Measurements from ENCODE around the gene TOX3.

DNA sequence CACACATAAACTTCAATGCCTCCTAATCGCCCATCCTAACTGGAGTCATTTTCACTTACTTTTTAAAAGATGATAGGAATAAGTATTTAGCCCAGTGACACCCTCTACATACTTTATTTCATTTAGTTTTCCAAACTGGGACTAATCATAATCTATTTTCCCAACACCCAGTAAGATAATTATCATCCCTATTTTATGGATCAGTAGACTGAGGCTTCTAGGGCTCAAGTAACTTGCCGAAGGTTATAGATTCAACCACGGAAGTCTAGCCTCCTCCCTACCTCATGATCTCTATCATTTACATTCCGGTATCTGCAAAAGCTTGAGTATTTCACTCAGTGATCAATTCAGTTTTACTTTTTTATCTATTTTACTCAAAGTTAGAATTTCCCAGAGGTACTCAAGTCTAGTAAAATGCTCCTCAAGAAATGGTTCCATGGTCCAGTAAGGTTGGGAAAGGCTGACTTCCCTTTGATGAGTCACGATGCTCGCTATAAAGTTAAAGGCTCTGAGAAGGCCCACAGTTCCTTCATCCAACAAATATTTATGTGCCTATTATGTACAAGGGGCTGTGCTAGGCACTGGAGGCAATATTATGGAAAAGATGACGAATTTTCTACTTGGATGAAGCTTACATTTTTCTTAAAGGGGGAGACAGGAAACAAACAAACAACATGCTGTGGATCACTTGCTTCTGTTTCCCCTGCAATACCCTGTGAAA is 75.1 kb downstream of the TOX3 start:
- TF ChIP-seq, protein P1, sequence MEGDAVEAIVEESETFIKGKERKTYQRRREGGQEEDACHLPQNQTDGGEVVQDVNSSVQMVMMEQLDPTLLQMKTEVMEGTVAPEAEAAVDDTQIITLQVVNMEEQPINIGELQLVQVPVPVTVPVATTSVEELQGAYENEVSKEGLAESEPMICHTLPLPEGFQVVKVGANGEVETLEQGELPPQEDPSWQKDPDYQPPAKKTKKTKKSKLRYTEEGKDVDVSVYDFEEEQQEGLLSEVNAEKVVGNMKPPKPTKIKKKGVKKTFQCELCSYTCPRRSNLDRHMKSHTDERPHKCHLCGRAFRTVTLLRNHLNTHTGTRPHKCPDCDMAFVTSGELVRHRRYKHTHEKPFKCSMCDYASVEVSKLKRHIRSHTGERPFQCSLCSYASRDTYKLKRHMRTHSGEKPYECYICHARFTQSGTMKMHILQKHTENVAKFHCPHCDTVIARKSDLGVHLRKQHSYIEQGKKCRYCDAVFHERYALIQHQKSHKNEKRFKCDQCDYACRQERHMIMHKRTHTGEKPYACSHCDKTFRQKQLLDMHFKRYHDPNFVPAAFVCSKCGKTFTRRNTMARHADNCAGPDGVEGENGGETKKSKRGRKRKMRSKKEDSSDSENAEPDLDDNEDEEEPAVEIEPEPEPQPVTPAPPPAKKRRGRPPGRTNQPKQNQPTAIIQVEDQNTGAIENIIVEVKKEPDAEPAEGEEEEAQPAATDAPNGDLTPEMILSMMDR (IDR thresholded peaks at IDR 0.05; ENCODE audit: extremely low read depth in 1 of 2, insufficient read depth in 1 of 2, low read depth in 1 of 2, low read length in 2 of 2) = no peak
- TF ChIP-seq POLR2A (IDR thresholded peaks at IDR 0.05; ENCODE audit: low read depth, low read length) (no peak), POLR2AphosphoS5 (IDR thresholded peaks at IDR 0.05; ENCODE audit: insufficient read depth, low read depth, low read length) (no peak), EZH2 (IDR thresholded peaks at IDR 0.05; ENCODE audit: borderline replicate concordance, low read depth, low read length, severe bottlenecking) (no peak), JUN (IDR thresholded peaks at IDR 0.05; ENCODE audit: borderline replicate concordance, insufficient read depth, insufficient read length, low read depth) (no peak), FOS (IDR thresholded peaks at IDR 0.05; ENCODE audit: borderline replicate concordance, insufficient read depth, low read length) (no peak), MYC (IDR thresholded peaks at IDR 0.05; ENCODE audit: low read depth, low read length) (no peak), MAX (IDR thresholded peaks at IDR 0.05; ENCODE audit: insufficient read depth, insufficient read length) (no peak)
